Neuronal stem cell (in vitro differentiated cells): Measurements from ENCODE around the gene TMCC1.
"Not testable (repeated sequence)": the region's sequence is repeated elsewhere in the genome, so short reads cannot be mapped to it uniquely, and the experiment has no call there.

Experiments used
- DNase-seq: peaks from one replicate; pipeline ENCODE4 v3.0.0-alpha.2; 2013; ENCODE audit warnings: low spot score
- H2AFZ ChIP-seq: one replicate; pipeline ENCODE4 v1.6.1; 2013; ENCODE audit warnings: mild to moderate bottlenecking, low read length, inconsistent platforms
- H2AK5ac ChIP-seq: 2 replicates; pipeline ENCODE4 v1.6.1; 2013; ENCODE audit warnings: low read depth, mild to moderate bottlenecking, inconsistent platforms, low read length, moderate library complexity, mixed read lengths
- H2BK120ac ChIP-seq: 2 replicates; pipeline ENCODE4 v1.6.1; 2013; ENCODE audit warnings: low read depth, mild to moderate bottlenecking, inconsistent platforms, low read length, moderate library complexity, mixed read lengths
- H2BK12ac ChIP-seq: one replicate; pipeline ENCODE4 v1.6.1; 2013; ENCODE audit warnings: low read length, inconsistent platforms
- H2BK15ac ChIP-seq: 2 replicates; pipeline ENCODE4 v1.6.1; 2013; ENCODE audit warnings: mild to moderate bottlenecking, low read length, inconsistent platforms, mixed read lengths
- H2BK5ac ChIP-seq: one replicate; pipeline ENCODE4 v1.6.1; 2013; ENCODE audit warnings: inconsistent platforms, mild to moderate bottlenecking, low read length, moderate library complexity
- H3K14ac ChIP-seq: one replicate; pipeline ENCODE4 v1.6.1; 2013; ENCODE audit warnings: low read length, inconsistent platforms
- H3K18ac ChIP-seq: 2 replicates; pipeline ENCODE4 v1.6.1; 2013; ENCODE audit warnings: low read length, inconsistent platforms
- H3K23ac ChIP-seq: 2 replicates; pipeline ENCODE4 v1.6.1; 2013; ENCODE audit warnings: low read depth, mild to moderate bottlenecking, mixed read lengths, low read length, inconsistent platforms; ENCODE audit not compliant: poor library complexity
- H3K27ac ChIP-seq: replicated peaks from 3 replicates; pipeline ENCODE4 v1.5.1; 2013; ENCODE audit warnings: low read length, inconsistent platforms
- H3K27me3 ChIP-seq, 3 experiments: 2 replicates each; pipeline ENCODE4 v1.6.1; 2013; ENCODE audit warnings: low read length in 3 of 3, mild to moderate bottlenecking in 2 of 3, inconsistent platforms in 1 of 3, low read depth in 1 of 3, mixed read lengths in 1 of 3, moderate library complexity in 1 of 3; ENCODE audit not compliant: control insufficient read depth in 3 of 3, insufficient read depth in 3 of 3
- H3K36me3 ChIP-seq, 2 donors: replicated peaks in 1 of 2; 2 replicates each; pipeline ENCODE4 v1.6.1; 2013; ENCODE audit warnings: low read length in 2 of 2; ENCODE audit not compliant: control insufficient read depth in 2 of 2, insufficient read depth in 2 of 2
- H3K4ac ChIP-seq: 2 replicates; pipeline ENCODE4 v1.6.1; 2013; ENCODE audit warnings: inconsistent platforms, mild to moderate bottlenecking, low read length, moderate library complexity
- H3K4me1 ChIP-seq, 2 donors: 1 replicate in 1 of 2; 2 replicates in 1 of 2; pipeline ENCODE4 v1.6.1; 2013; ENCODE audit warnings: low read length in 2 of 2, low read depth in 1 of 2; ENCODE audit not compliant: control insufficient read depth in 2 of 2, insufficient read depth in 1 of 2
- H3K4me2 ChIP-seq: one replicate; pipeline ENCODE4 v1.6.1; 2013; ENCODE audit warnings: mild to moderate bottlenecking, low read length, inconsistent platforms; ENCODE audit not compliant: insufficient read depth, poor library complexity, severe bottlenecking
- H3K4me3 ChIP-seq, 2 donors: 2 replicates each; pipeline ENCODE4 v1.5.1; 2013; ENCODE audit warnings: low read length in 2 of 2, mild to moderate bottlenecking in 2 of 2, inconsistent platforms in 1 of 2, moderate library complexity in 1 of 2
- H3K79me1 ChIP-seq: one replicate; pipeline ENCODE4 v1.6.1; 2013; ENCODE audit warnings: low read depth, mild to moderate bottlenecking, inconsistent platforms, low read length, moderate library complexity
- H3K9ac ChIP-seq: one replicate; pipeline ENCODE4 v1.6.1; 2013; ENCODE audit warnings: mild to moderate bottlenecking, low read depth, low read length, inconsistent platforms; ENCODE audit not compliant: poor library complexity
- H3K9me3 ChIP-seq, 2 donors: replicated peaks in 1 of 2; 2 replicates each; pipeline versions ENCODE3 to v1.6.1; 2013; ENCODE audit warnings: low read length in 2 of 2, mild to moderate bottlenecking in 2 of 2, inconsistent platforms in 1 of 2, low read depth in 1 of 2, mixed read lengths in 1 of 2, moderate library complexity in 1 of 2; ENCODE audit not compliant: control insufficient read depth in 2 of 2, insufficient read depth in 1 of 2
- H4K8ac ChIP-seq: one replicate; pipeline ENCODE4 v1.6.1; 2013; ENCODE audit warnings: low read depth, mild to moderate bottlenecking, inconsistent platforms, low read length, moderate library complexity
- H4K91ac ChIP-seq: one replicate; pipeline ENCODE4 v1.6.1; 2013; ENCODE audit warnings: low read length, low read depth, mild to moderate bottlenecking, inconsistent platforms; ENCODE audit not compliant: poor library complexity
- WGBS, 2 donors: extraction: QIAGEN DNeasy Blood & Tissue Kit; methylation state at CpG; one replicate each; pipeline ENCODE4 v1.1.7; 2013; ENCODE audit warnings: missing lambda C conversion rate in 2 of 2, mixed read lengths in 1 of 2; ENCODE audit not compliant: insufficient read length in 2 of 2, insufficient replicate concordance in 1 of 2; ENCODE audit errors: extremely low coverage in 2 of 2; 5-methylcytosine and 5-hydroxymethylcytosine counted together

The TMCC1 gene

GRCh38 chr3:129911261-129911861, 17.9 kb upstream of the TMCC1 start:
- Histone ChIP-seq H2BK15ac (no peak overlapping the region), H3K27ac (no peak overlapping the region), H3K9me3 (peaks cover 4 to 15% of the 10 kb centered on the region in 2 donors), H3K4me1 (peaks cover 0 to 2% of the 10 kb centered on the region in 2 donors), H2AK5ac (no peak overlapping the region), H3K18ac (no peak overlapping the region), H3K14ac (no peak overlapping the region), H2BK5ac (no peak overlapping the region), H3K9ac (no peak overlapping the region), H3K27me3 (no peaks in the 10 kb centered on the region), H3K23ac (no peak overlapping the region), H3K4me2 (no peak overlapping the region), H2BK12ac (no peak overlapping the region), H3K79me1 (no peaks in the 10 kb centered on the region), H3K36me3 (peaks cover 3 to 8% of the 10 kb centered on the region in 2 donors), H2BK120ac (no peak overlapping the region), H3K4ac (no peak overlapping the region), H3K4me3 (no peak overlapping the region), H4K91ac (no peak overlapping the region), H2AFZ (no peak overlapping the region), H4K8ac (no peak overlapping the region)
- DNase-seq: no peak

- no CpG with 5 or more reads among the region's 4 CpGs for WGBS, 2 donors
- H2AFZ ChIP-seq, H2BK15ac ChIP-seq, H3K4ac ChIP-seq, H2BK12ac ChIP-seq, H3K27ac ChIP-seq, H3K14ac ChIP-seq, H3K4me2 ChIP-seq, H4K8ac ChIP-seq, H3K27me3 ChIP-seq, H2AK5ac ChIP-seq, H2BK120ac ChIP-seq, H2BK5ac ChIP-seq, H4K91ac ChIP-seq, H3K18ac ChIP-seq, H3K79me1 ChIP-seq, H3K9ac ChIP-seq, H3K4me3 ChIP-seq, H3K4me1 ChIP-seq, H3K23ac ChIP-seq, DNase-seq: not testable (repeated sequence)
- peaks cover 3 to 24% of the 10 kb centered on the region in 2 donors for H3K36me3 ChIP-seq
- peaks cover 0 to 31% of the 10 kb centered on the region in 2 donors for H3K9me3 ChIP-seq
These were observed 15.7 kb upstream of the TMCC1 start for GRCh38 chr3:129909235-129909634.

- Histone ChIP-seq H2BK5ac (no peak overlapping the region), H3K4me2 (no peak overlapping the region), H2BK120ac (no peak overlapping the region), H3K4me1 (peaks cover 0 to 2% of the 10 kb centered on the region in 2 donors), H3K27ac (no peak overlapping the region), H3K9me3 (peaks cover 0 to 36% of the 10 kb centered on the region in 2 donors), H2BK15ac (no peak overlapping the region), H2AK5ac (no peak overlapping the region), H3K18ac (no peak overlapping the region), H4K91ac (no peak overlapping the region), H3K9ac (no peak overlapping the region), H3K27me3 (no peaks in the 10 kb centered on the region), H3K14ac (no peak overlapping the region), H3K4me3 (no peak overlapping the region), H3K36me3 (peaks cover 3 to 26% of the 10 kb centered on the region in 2 donors), H3K4ac (no peak overlapping the region), H2AFZ (no peak overlapping the region), H3K79me1 (no peaks in the 10 kb centered on the region), H3K23ac (no peak overlapping the region), H2BK12ac (no peak overlapping the region), H4K8ac (no peak overlapping the region)
- no peak for DNase-seq
- WGBS, 2 donors: no CpG with 5 or more reads among the region's 1 CpG
These were observed 14.9 kb upstream of the TMCC1 start for GRCh38 chr3:129908417-129908816.

- not testable (repeated sequence) for H2BK15ac ChIP-seq, H3K14ac ChIP-seq, H4K91ac ChIP-seq, H2AK5ac ChIP-seq, H3K27ac ChIP-seq, H3K23ac ChIP-seq, H2BK5ac ChIP-seq, H4K8ac ChIP-seq, H3K4me3 ChIP-seq, H3K4ac ChIP-seq, H2BK120ac ChIP-seq, H3K4me1 ChIP-seq, DNase-seq, H3K9ac ChIP-seq, H3K79me1 ChIP-seq, H3K27me3 ChIP-seq, H3K18ac ChIP-seq, H2BK12ac ChIP-seq, H3K4me2 ChIP-seq, H2AFZ ChIP-seq
- Histone ChIP-seq H3K9me3 (peaks cover 0 to 24% of the 10 kb centered on the region in 2 donors), H3K36me3 (peaks cover 0 to 28% of the 10 kb centered on the region in 2 donors)
- no CpG with 5 or more reads among the region's 4 CpGs for WGBS, 2 donors
These were observed 7.8 kb upstream of the TMCC1 start for GRCh38 chr3:129901272-129901671.
